Prostate gland (tissue), 2 donors: ENCODE data around the gene UGT1A3.

ENCODE experiments used
- POLR2A ChIP-seq: fragments of 450-650 bp; IDR thresholded peaks from one replicate; pipeline ENCODE4 v1.6.1; 2016; ENCODE audit warnings: antibody characterized with exemption, mild to moderate bottlenecking
- POLR2AphosphoS5 ChIP-seq: sonication (generic); formaldehyde crosslinking; IDR thresholded peaks from one replicate; pipeline ENCODE4 v1.6.1; 2017; ENCODE audit warnings: antibody characterized with exemption
- TF ChIP-seq, protein P1 (sequence below), 4 experiments: fragments of 200-600 bp in 2 of 4; fragments of 450-650 bp in 2 of 4; sonication (generic) in 2 of 4; IDR thresholded peaks; 1 replicate in 3 of 4; 2 replicates in 1 of 4; pipeline ENCODE4 v1.5.1; 2016 to 2019; ENCODE audit warnings: antibody characterized with exemption in 4 of 4, mild to moderate bottlenecking in 2 of 4, moderate library complexity in 2 of 4

DNA sequence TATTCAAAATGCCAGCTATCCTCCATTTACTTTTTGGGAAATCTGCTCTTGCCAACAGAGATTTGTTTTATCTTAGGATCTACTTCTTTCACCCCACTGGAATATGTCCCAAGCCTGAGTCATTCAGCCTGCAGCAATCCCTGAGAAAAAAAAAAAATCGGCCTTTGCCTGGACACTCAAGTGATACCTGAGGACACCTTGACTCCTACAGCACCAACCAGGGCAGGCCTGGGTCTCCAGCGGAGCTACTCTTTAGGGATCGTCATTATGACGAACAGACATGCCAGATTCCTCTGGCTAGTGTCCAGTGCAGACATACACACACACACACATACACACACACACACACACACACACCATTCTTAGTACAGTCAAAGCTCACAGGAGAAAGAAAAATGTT lies 38.4 kb upstream of the UGT1A3 start:
- TF ChIP-seq, protein P1, sequence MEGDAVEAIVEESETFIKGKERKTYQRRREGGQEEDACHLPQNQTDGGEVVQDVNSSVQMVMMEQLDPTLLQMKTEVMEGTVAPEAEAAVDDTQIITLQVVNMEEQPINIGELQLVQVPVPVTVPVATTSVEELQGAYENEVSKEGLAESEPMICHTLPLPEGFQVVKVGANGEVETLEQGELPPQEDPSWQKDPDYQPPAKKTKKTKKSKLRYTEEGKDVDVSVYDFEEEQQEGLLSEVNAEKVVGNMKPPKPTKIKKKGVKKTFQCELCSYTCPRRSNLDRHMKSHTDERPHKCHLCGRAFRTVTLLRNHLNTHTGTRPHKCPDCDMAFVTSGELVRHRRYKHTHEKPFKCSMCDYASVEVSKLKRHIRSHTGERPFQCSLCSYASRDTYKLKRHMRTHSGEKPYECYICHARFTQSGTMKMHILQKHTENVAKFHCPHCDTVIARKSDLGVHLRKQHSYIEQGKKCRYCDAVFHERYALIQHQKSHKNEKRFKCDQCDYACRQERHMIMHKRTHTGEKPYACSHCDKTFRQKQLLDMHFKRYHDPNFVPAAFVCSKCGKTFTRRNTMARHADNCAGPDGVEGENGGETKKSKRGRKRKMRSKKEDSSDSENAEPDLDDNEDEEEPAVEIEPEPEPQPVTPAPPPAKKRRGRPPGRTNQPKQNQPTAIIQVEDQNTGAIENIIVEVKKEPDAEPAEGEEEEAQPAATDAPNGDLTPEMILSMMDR (IDR thresholded peaks at IDR 0.05) = no peak
- TF ChIP-seq POLR2A (no peak), POLR2AphosphoS5 (no peak)
